ENCODE results near the gene TSHR. TPM values are rescaled to one million over a fixed set of nuclear protein-coding genes. Genes with fewer than 3 reads are reported as not detected.

Gene TSHR
- total and polyA plus RNA-seq, 2 of the 4 experiments (the other 2 are of a cell fraction): not detected

- CTCF ChIA-PET: no interaction called here
These were observed 178.0 kb downstream of the TSHR start for GRCh38 chr14:81133400-81133799.

More at GRCh38 chr14:81133400-81133799, 178.0 kb downstream of the TSHR start:
- no peak overlapping the region for H2AFZ ChIP-seq (replicated peaks; ENCODE audit: low read length, poor library complexity)
- H3K18ac ChIP-seq (ENCODE audit: low read depth, low read length): no peak overlapping the region
- in situ Hi-C loops (cut with MboI; ENCODE audit: low sequenced_read_pairs) (no loop called here), dilution Hi-C loops (cut with HindIII; ENCODE audit: low sequenced_read_pairs, unreplicated experiment) (no loop called here), intact Hi-C loops (cut with micrococcal nuclease) (no loop called here)
- H3K14ac ChIP-seq (replicated peaks; ENCODE audit: low read depth, low read length): no peak overlapping the region
- H3K9ac ChIP-seq (ENCODE audit: low read depth, low read length): no peak overlapping the region
- H3K4ac ChIP-seq (ENCODE audit: low read depth, low read length): no peak overlapping the region
- TF ChIP-seq ELK1 (IDR thresholded peaks at IDR 0.05; ENCODE audit: borderline replicate concordance, low read depth, low read length) (no peak), USF2 (IDR thresholded peaks at IDR 0.05; ENCODE audit: low read depth, low read length) (no peak), CTCF (conservative IDR thresholded peaks at IDR 0.05; ENCODE audit: low read depth, low read length) (no peak)
- H3K4me2 ChIP-seq (ENCODE audit: low read depth, low read length): no peak overlapping the region
- H2BK15ac ChIP-seq (ENCODE audit: low read depth, low read length): no peak overlapping the region
- no peak overlapping the region for H3K27ac ChIP-seq (ENCODE audit: insufficient read depth, low read length)
- H3K9me3 ChIP-seq (ENCODE audit: control insufficient read depth, insufficient read depth, low read length): no peaks in the 10 kb centered on the region
- H3K27me3 ChIP-seq (ENCODE audit: control insufficient read depth, insufficient read depth, low read length): peaks cover 2% of the 10 kb centered on the region; the same call in 1 of the 2 replicates
- no peak overlapping the region for H3K56ac ChIP-seq (ENCODE audit: extremely low read depth, insufficient read depth, low read length)
- no peak overlapping the region for H2BK20ac ChIP-seq (ENCODE audit: low read depth, low read length)
- no TSS peak for BruUV-seq (replicated peaks)
- H2AK5ac ChIP-seq (ENCODE audit: low read depth, low read length): no peak overlapping the region
- H3K79me1 ChIP-seq (ENCODE audit: low read depth in 1 of 2, low read length in 2 of 2): no peaks in the 10 kb centered on the region
- H4K5ac ChIP-seq (ENCODE audit: low read depth, low read length): no peak overlapping the region
- H2AK9ac ChIP-seq (replicated peaks; ENCODE audit: low read depth, low read length, poor library complexity): no peak overlapping the region
- ATAC-seq (ENCODE audit: low read depth) (no peak), DNase-seq (no peak)
- no CpG with 5 or more reads among the region's 2 CpGs for WGBS, 2 experiments (ENCODE audit: extremely low coverage in 2 of 2, insufficient read length in 1 of 2)
- H3K23ac ChIP-seq (ENCODE audit: low read depth, low read length): no peak overlapping the region
- H3K4me1 ChIP-seq (ENCODE audit: control insufficient read depth, insufficient read depth, low read length): no peaks in the 10 kb centered on the region
- no peak overlapping the region for H2BK120ac ChIP-seq (ENCODE audit: low read depth, low read length)
- H3K4me3 ChIP-seq (ENCODE audit: insufficient read depth, low read depth, low read length): no peak overlapping the region
- no peaks in the 10 kb centered on the region for H3K36me3 ChIP-seq (ENCODE audit: control insufficient read depth, insufficient read depth, low read length)
- H2BK5ac ChIP-seq (ENCODE audit: low read depth, low read length, poor library complexity, severe bottlenecking): no peak overlapping the region
- no peak overlapping the region for H4K91ac ChIP-seq (ENCODE audit: insufficient read depth, low read depth, low read length)
- POLR2A ChIA-PET (ENCODE audit: unreplicated experiment): no interaction called here
- no peaks in the 10 kb centered on the region for H4K20me1 ChIP-seq (ENCODE audit: insufficient read depth, low read length)
- H4K8ac ChIP-seq (ENCODE audit: low read depth in 2 of 2, low read length in 2 of 2): no peak overlapping the region
- H3K9me1 ChIP-seq (ENCODE audit: insufficient read depth, low read length): no peaks in the 10 kb centered on the region
